GM18526 (cell line): ENCODE measurements around the gene ARRB1.

ENCODE experiments used
- POLR2A ChIP-seq: IDR thresholded peaks from 3 replicates; pipeline ENCODE4 v1.6.1; 2011; ENCODE audit not compliant: insufficient read length; ENCODE audit errors: extremely low read depth

ARRB1 gene

GRCh38 chr11:75298191-75298975 lies 53.1 kb downstream of the ARRB1 start:
- no peak for TF ChIP-seq POLR2A

- no peak for TF ChIP-seq POLR2A
Observed at GRCh38 chr11:75293903-75294302, 57.6 kb downstream of the ARRB1 start.

GRCh38 chr11:75292943-75293342 lies 58.5 kb downstream of the ARRB1 start:
- TF ChIP-seq POLR2A: no peak

GRCh38 chr11:75291741-75292140 lies 59.7 kb downstream of the ARRB1 start:
- no peak for TF ChIP-seq POLR2A

- no peak for TF ChIP-seq POLR2A
Observed at GRCh38 chr11:75289919-75290318, 61.5 kb downstream of the ARRB1 start.

- TF ChIP-seq POLR2A: no peak
Observed at GRCh38 chr11:75289511-75289760, 62.0 kb downstream of the ARRB1 start.

GRCh38 chr11:75287579-75287978 lies 63.9 kb downstream of the ARRB1 start:
- no peak for TF ChIP-seq POLR2A

- no peak for TF ChIP-seq POLR2A
Observed at GRCh38 chr11:75286826-75287465, 64.5 kb downstream of the ARRB1 start.

- TF ChIP-seq POLR2A: no peak
Observed at GRCh38 chr11:75285776-75286360, 65.6 kb downstream of the ARRB1 start.

- TF ChIP-seq POLR2A: no peak
Observed at GRCh38 chr11:75283391-75283931, 68.0 kb downstream of the ARRB1 start.

- TF ChIP-seq POLR2A: no peak
Observed at GRCh38 chr11:75281469-75282095, 69.9 kb downstream of the ARRB1 start.

- no peak for TF ChIP-seq POLR2A
Observed at GRCh38 chr11:75280770-75281468, 70.5 kb downstream of the ARRB1 start.

- no peak for TF ChIP-seq POLR2A
Observed at GRCh38 chr11:75280227-75280701, 71.2 kb downstream of the ARRB1 start.

- no peak for TF ChIP-seq POLR2A
Observed at GRCh38 chr11:75279273-75279672, 72.2 kb downstream of the ARRB1 start.
